Fibroblast of skin of scalp (primary cell): ENCODE results near the gene KHDC4.
A peak's percentile ranks its signal among the peaks of the same experiment; 100 is the strongest.

ENCODE experiments used
- DNase-seq: peaks from one replicate; pipeline ENCODE4 v3.0.0-alpha.2; 2013

Gene KHDC4

DNA sequence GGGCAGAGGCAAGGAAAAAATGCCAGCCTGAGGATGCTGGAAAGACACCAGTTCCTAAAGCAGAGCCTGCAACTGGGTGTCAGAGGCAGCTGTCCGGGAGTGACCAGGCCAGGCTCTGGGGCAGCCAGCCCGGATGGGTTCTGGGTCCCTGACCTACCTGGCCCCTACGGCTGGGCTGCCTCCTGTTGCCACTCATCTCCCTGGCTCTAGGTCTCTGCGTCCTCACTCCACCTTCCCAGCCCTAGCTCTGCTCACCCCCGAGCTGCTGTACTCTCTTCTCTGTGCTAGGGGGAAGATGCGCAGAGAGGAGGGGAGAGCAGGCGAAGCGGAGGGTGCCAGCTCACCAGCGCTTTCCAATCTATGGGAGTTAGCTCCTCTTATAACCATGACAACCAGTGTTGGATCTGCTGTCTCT, 35.2 kb upstream of the KHDC4 start:
- no peak for DNase-seq

DNA sequence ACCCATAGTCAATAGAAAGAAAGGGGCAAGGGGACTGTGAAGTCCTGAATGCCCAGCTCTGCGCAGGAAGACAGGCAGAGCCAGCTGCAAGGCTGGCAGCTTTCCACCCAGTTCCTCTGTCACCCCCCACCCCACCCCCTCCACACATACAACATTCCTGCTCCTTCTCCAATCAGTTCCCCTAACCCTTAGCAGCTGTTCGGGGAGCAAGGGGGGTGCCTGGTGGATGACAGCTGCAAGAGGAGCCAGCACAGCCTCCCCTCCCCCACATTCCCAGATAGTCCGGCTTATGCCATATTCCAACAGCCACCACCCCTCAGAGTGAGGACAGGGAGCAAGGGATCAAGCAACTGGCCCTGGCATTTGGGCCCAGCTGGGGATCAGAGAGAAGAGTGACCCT, 34.5 kb upstream of the KHDC4 start:
- DNase-seq: peak; percentile 80

DNA sequence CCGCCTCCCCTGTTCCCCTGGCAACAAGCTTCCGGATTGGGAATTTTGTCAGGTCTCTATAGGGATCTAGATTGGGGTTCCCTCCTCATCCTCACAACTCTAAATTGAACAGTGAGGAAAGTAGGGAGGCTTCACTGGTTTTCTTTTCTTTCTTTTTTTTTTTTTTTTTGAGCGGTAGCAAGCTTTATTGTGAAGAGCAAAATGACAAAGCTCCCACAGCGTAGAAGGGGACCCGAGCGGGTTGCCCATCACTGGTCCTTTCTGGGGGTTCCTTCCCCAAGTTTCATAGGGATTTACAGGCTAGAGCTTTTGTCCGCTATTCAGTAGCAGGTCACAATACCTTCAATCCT, 33.8 kb upstream of the KHDC4 start:
- DNase-seq: no peak

DNA sequence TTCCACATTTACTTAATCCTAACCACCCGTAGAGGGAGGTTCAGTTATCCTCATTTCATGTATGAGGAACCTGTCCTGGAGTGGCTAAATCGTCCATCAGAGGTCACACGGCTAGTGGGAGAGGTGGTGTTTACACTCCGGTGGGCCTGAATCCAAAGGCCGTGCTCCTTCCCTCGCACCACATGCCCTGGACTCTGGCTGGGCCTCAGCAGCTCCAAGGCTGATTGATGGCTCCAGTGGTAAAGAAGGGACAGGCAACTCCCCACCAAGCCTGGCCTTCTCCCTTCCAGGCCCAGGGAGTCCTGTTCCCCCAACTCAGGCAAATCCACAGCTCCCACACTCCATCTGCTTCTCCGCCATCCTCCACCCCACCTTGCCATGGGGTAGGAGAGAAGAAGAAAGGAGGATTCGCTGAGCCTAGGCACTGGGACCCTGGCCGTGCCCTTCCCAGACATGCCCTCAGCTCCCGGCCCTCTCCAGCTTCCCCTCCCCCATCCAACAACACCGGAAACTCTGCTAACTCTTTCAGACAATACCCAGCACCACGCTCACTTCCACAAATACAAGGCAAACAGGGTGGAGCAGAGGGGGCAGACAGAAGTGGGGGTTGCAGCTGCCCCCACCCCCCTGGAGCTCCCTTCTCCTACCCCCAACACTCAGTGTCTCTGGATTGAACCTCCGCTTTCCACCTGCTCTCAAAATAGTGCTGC, 33.3 kb upstream of the KHDC4 start:
- DNase-seq: no peak

DNA sequence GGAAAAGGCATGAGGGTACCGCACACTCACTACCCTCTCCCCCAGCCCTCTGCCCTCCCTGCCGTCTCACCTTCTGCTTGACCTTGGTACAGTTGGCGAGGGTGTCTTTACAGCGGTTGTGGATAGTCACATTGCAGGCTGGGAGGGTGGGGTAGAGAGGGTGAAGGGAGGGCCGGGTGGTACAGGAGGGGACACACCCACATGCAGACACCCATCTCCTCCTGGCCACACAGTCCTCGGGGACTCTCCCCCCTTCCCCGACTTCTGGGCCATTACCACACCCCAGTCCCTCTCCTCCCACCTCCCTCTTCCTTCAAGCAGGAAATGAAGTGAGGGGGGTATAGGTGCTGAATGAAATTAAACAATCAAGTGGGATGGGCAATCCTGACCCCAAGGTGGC, 32.5 kb upstream of the KHDC4 start:
- no peak for DNase-seq

DNA sequence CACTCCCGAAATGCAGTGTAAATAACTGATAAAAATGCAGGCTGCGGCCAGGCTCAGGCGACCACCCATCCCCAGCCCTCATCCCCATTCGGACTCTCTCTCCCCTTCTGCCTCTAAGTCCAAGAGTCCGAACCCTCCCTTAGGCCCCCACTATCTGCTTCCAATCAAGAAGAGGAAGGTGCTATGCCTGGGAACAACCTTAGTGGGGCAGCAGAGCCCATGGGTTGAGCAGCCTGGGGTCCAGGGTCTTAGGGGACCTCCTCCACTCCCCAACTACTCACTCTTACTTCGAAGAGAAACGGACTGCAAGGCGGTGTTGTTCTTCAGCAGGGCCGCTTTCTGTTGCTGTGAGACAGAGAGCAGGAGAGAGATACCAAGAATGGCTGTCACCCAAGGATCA, 31.9 kb upstream of the KHDC4 start:
- DNase-seq: no peak

DNA sequence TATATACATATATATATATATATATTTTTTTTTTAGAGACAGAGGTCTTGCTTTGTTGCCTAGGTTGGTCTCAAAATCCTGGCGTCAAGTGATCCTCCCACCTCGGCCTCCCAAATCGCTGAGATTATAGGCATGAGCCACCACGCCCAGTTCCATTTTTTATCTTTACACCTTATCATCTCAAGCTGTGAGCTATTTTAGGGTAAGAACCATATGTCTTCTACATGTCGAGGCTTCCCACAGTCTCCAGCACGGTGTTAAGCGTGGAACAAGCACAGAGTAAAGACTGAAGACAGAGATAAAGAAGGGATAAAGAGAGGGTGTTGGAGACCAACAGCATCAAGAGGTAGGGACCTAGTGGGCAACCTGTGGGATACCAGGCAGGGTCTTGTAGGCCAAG, 30.0 kb upstream of the KHDC4 start:
- DNase-seq: no peak

DNA sequence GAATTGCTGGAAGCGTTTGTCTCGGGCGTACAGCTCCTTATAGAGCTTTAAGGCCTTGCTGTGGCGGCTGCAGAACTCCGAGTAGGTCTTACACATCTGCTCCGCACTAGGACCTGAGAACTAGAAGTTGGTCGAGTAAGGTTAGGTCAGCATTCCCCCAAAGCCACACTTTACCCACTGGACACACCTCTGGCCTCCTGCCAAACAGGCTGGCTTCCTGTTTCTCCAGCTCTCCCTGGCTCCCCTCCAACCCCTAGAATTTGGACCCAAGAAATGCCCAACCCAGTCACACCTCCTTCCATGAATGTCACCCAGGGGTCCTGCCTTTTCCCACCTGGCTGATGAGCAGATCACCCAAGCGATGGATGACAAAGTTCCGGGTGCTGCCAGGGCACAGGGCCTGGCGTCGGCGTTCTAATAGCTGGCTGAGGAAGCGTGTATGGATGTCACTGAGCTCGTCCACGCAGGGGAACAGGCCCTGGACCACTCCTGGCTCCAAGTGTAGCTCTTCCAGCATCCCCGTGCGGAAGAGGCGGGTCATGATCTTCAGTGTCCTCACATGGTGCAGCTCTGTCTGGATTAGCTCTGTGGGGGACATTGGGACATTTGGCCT, 28.5 kb upstream of the KHDC4 start:
- DNase-seq: no peak

DNA sequence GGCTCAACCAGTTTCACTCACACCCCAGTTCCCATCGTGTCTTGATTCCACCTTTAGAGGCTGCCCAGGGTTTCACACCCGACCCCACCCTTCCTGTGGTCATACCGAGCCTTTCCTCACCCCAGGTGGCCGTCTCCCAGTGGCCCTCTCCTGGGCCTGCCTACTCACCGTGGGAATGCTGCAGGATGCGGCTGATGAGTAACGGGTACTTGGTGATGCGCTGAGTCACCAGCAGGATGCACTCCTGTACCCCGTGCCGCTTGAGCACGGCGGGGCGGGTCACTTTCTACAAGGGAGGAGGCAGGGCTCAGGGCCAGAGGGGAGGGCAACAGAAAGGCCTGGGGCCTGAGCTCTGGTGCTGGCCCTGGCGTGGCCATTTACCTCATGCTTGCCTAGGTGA, 27.7 kb upstream of the KHDC4 start:
- peak; percentile 91 for DNase-seq

DNA sequence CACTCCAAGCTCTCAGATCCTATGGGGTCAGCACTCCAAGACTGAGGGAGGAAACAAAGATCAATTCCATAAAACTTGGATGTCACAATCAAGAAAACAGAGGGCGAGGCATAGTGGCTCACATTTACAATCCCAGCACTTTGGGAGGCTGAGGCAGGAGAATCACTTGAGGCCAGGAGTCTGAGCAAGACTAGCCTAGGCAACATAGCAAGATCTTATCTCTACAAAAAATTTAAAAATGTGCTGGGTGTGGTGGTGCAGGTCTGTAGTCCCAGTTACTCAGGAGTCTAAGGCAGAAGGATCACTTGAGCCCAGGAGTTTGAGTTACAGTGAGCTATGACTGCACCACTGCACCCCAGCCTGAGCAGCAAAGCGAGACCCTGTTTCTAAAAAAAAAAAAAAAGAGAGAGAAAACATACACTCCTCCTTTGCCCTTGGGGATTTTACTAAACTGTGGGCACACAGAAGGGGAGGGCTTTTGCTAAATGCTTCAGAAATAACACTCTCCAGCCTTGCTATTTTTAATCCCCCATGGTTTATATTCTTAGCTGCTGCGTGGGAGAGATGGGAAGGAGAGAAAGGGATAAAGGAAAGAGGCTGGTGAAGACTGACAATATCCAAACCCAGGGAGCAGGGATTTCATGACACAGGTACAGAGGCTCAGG, 26.0 kb upstream of the KHDC4 start:
- no peak for DNase-seq

DNA sequence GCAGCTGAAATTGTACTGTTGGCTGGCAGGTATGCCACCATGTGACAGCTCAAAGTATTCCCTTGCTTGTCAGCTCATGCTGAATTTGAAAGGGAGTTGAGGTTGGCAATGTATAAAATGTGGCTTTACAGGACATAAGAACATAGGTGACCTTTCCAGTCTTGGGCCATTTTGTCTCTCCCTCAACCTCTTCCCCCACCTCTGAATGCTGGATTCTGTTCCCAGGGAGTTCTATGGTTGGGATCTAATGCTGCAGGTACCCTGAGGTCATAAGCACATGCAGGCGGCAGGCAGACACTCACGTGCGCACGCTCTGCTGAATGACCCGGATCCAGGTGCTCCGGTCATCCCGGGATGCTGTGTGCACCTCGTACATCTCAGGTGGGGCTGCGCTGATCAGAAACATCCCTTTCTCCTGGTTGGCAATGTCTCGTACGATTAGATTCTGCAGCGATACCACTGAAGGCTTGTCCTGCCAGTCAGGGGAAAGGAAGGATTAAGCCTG, 23.2 kb upstream of the KHDC4 start:
- no peak for DNase-seq

DNA sequence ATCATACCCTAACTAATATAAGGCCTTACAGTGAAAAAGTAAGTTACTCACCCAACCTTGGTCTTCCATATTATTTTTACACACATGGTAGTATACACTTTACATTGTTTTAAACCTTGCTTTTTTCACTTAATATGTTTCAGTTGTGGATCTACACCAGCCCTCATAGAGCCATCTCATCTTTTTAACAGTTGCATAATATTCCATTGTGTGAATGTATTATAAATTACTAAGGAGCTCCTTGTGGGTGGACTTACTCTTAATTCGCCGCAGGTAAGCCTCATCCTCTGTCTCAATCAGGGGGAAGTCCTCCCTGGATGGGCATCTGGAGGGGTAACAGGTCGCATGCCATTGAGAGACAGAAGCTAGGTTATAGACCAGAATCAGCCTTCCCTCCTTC, 20.4 kb upstream of the KHDC4 start:
- no peak for DNase-seq

DNA sequence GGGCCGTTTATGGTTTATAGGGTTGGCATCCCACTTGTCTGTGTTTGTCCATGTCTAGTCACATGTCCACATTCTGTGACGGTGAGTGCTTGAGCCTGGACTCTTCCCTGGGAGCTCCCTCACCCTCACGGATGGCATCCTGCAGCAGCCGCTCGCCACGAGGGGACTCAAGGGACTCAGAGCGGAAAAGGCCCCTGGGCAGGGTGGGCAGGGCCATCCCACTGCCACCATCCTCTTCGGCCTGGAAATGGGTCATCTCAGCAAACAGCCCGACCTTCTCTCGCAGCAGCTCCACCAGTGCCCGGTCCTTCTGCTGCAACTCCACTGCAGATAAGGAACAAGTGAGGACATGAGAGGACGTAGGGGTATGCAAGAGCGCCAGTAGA, 18.3 kb upstream of the KHDC4 start:
- no peak for DNase-seq

DNA sequence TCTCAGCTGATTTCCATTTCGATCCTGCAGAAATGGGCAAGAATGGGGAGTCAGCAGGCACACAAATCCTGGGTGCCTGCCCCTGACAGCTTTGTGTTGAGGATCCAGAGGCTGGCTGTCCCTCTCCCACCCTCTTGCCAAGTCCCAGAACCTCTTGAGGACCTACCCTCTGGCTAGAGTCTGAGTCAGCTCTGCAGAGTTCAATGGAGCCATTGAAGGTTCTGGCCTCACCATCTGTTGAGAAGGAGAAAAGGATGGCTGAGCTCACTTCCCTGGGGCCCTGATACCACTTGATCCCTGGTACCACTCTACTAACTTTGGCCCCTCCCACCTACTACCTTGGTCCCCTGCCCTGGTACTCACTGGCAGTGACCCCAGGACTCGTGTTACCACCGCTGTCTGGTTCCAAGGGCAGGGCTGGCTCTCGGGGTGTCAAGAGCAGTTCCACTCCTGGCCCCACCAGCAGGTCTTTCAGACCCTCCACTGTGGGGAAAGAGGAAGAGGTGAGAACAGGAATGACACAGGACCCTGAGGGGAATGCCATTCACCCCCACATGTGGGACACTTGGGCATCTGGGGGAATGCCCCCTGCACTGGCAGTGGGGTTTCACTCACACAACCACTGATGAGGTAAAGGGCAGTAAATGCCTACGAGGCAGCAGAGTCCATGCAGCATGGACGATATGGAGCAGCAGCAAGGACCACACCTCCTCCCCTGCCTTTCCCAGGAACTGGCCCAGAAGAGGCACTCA, 17.7 kb upstream of the KHDC4 start:
- DNase-seq: no peak

DNA sequence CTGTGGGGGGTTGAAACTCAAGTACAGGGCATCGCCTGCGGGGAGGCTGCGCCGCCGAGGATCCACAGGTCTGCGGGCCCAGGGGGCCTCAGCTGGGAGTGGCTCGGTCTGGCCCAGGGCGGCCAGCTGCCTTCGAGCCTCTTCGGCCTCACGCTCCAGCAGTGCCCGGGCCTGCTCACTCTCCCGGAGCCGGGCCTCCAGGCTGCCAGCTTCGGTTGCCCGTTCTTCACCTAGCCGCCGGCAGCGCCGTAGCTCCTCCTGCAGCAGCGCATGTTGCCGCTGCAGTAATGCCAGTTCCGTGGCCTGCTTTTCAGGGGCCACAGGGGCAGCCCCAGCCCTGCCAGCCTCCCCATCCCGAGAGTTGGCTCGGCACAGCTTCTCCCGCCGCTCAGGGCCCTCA, 16.6 kb upstream of the KHDC4 start:
- DNase-seq: no peak

DNA sequence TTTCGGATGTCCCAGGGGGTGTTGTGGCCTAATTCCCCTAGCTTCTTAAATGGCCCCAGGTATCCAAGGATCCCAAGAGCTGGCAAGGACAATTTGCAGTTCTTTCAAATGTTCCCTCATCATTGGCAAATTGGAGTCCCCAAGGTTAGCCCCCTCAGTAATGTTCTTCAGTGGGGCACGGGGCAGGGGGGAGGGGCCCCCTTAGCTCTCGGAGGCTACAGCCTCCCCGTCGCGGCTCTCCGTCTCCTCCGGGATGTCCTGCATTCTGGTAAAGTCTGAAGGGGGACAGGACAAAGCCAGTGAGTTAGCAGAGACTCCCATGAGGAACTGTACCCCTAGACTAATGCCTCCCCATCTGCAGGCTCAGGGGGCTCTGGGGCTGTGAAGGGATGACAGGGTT, 13.5 kb upstream of the KHDC4 start:
- no peak for DNase-seq

DNA sequence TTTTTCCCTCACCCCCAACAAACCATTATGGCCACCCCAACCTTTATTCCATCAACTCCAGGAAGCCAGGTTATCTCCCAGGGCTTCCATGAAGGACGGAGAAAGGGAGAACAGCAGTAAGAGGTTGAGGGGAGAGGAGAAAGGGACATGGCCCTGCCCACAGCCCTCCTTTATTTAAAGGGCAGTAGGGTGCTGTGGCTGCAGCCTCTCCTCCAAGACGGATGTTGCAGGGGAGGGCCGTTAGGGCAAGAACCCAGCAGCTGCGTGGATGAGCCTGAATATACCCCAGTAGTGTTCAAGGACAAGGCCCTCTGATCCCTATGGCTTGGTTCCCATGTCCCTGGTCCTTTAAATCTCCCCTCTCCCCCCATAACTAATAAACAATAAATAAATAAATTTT, 13.1 kb upstream of the KHDC4 start:
- DNase-seq: no peak

DNA sequence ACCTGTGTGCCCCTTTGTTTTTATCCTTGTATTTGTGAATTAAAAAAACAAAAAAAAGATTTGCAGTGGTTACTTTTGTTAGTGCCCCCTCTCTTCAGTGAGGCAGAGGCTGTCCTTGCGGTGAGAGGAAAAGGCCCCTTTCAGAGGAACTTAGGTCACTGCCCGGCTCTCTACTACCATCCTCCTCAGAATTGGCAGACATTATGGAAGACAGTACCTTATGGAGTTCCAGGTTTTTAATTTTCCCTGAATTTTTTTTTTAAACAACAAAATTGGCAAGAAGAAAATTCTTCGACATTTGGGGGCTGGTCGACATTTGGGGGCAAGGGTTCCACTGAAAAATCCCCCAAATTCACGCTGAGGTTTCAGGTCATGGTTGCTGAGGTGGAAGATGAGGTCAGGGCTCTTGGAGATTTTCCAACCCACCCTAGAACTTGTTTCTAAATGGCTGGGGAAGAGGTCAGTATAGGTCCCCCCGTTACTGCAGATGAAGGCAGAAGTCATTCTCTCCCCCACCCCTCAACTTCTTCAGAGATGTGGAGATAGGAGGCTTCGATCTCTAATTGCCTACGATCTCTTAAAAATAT, 12.5 kb upstream of the KHDC4 start:
- no peak for DNase-seq

DNA sequence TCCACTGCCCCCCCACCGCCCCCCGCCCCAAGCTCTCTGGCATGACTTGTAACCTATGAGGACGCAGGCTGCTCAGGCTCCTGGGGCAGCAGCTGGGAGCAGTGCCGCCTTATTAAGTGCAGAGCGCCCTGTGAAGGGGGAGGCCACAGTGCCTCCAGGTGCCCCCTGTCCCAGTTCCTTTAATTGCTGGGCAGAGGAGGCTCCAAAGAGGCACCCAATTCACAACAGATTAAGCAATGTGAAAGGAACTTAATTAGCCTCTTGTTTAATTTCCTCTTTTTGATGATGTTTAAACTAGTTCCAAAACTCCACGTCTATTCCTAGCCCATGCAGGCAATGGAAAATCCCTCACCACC, 10.2 kb upstream of the KHDC4 start:
- no peak for DNase-seq

DNA sequence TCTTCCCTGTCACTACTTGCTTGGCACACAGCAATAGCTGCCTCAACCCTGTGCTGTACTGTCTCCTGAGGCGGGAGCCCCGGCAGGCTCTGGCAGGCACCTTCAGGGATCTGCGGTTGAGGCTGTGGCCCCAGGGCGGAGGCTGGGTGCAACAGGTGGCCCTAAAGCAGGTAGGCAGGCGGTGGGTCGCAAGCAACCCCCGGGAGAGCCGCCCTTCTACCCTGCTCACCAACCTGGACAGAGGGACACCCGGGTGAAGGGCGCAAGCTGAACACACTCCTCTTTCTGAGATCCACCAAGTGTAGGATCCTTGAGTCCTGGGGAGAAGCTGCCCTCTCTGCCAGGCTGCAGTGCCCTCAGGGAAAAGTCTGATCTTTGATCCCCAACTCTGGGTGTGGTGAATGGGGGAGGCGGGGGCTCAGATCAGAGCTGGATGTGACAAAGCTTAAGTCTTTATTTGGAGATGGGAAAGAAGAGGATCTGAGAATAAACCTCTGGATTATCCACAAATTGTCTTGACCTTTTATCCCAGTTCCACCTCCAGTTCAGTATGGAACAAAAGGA, 8.4 kb upstream of the KHDC4 start:
- DNase-seq: no peak

DNA sequence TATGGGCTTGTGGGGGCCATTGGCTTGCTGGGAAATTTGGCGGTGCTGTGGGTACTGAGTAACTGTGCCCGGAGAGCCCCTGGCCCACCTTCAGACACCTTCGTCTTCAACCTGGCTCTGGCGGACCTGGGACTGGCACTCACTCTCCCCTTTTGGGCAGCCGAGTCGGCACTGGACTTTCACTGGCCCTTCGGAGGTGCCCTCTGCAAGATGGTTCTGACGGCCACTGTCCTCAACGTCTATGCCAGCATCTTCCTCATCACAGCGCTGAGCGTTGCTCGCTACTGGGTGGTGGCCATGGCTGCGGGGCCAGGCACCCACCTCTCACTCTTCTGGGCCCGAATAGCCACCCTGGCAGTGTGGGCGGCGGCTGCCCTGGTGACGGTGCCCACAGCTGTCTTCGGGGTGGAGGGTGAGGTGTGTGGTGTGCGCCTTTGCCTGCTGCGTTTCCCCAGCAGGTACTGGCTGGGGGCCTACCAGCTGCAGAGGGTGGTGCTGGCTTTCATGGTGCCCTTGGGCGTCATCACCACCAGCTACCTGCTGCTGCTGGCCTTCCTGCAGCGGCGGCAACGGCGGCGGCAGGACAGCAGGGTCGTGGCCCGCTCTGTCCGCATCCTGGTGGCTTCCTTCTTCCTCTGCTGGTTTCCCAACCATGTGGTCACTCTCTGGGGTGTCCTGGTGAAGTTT, 7.8 kb upstream of the KHDC4 start:
- DNase-seq: no peak
